Measurements from ENCODE around the gene ZBTB7C.

ZBTB7C gene

DNA sequence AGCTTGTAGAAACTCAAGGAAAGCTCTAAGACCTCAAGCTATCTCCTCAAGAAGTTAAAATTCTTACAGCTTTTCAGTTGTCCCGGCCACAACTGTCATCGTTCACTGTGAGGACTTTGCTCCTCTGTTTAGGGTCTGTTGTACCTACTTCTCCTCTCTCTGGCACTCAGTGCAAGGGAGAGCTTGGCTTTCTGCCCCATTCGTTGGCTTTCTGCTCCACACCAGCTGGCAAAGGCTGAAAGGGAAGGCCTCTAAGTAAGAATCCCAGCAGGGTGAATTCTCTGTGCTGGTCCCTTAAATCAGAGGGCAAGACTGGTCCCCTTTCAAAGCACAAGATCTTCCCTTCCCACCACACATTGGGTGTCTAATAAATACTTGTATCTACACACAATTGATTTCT, 17.3 kb downstream of the ZBTB7C start:
- no peak for DNase-seq (ENCODE audit: low read depth in 3 of 3)

DNA sequence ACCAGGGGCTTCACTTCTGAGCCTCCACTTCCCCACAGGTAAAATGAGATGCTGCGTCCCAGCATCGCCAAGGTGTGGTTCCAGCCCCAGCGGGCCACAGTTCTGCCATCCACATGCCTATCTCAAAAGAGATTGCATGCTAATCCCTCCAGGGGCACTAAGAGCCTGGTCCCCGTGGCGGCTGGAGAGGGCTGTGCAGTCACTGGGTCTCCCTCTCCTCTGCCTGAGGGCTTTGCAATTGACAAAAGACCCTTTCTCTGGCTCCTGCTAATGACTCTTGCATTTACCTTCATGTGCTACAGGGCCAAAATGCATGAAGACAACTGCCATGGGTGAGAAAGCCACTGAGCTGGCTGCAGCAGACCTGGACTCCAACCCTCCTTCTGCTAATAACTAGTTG, 18.5 kb downstream of the ZBTB7C start:
- no peak for DNase-seq (ENCODE audit: low read depth in 3 of 3)

DNA sequence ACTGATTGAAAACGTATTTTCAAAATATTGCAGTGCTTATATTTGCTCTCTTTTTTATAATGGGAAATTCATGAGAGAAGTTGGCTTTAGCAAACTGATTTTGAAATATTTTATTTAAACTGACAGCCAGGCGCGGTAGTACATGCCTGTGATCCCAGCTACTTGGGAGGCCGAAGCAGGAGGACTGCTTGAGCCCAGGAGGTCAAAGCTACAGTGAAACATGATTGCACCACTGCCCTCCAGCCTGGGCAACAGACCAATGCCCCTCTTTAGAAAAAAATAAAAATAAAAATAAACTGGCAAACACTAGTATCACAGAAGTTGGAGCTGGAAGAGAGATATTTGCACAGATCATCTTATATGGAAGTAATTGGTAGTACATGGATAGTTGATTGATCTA, 20.7 kb downstream of the ZBTB7C start:
- no peak for DNase-seq (ENCODE audit: low read depth in 3 of 3)

DNA sequence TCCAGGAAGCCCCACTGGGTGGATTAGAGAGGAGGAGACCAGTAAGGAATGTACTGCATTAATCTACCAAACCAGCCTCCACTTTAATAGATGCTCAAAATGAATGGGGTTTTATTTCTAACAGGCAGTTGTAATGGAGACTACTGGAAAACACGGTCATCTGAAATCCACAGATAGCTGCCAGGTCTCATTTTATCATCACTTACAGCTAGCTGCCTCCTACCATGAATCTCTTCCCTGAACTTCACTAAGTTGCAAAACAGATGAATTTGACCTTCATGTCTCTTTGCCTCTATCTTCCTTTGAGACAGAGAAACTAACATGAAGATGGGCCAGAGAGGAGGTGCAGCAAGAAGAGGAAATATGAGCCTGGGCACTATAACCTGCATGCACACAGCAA, 21.9 kb downstream of the ZBTB7C start:
- no peak for DNase-seq (ENCODE audit: low read depth in 3 of 3)

DNA sequence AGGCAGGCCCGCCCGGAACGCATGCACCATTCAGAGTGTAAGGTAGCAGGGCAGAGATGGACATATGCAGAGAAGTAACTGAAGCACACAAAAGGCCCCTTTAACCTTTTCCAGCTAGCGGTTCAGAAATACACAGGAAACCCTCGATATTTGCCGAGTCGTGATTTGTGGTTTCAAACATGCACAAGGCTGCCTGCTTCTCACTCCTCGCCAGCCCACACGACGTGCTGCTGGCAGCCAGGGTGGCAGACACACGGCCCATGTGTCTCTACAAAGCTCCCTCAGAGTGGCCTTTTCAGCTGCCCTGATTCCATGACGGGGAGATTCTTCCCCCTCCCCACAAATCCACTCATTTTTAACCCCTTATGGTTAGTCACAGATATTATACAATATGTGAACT, 23.6 kb downstream of the ZBTB7C start:
- DNase-seq (ENCODE audit: low read depth in 3 of 3), result no peak

DNA sequence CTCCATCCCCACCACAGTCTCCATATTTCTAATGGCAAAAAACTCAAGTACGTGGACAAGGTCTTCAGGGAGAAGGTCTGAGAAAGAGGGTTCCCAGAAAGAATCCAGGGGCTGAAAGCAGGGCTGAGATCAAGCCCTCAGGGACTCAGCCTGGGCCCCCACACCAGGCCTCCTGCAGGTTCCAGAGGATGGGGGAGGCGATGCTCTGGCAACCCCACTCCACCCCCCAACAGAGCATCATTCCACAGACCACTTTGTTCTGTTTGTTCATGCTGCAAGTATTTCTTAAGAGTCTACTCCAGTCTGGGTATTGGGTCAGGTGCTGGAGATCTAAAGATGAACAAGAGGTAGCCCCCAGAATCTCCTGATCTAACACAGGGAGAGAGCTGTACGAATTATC, 32.2 kb downstream of the ZBTB7C start:
- no peak for DNase-seq (ENCODE audit: low read depth in 3 of 3)

DNA sequence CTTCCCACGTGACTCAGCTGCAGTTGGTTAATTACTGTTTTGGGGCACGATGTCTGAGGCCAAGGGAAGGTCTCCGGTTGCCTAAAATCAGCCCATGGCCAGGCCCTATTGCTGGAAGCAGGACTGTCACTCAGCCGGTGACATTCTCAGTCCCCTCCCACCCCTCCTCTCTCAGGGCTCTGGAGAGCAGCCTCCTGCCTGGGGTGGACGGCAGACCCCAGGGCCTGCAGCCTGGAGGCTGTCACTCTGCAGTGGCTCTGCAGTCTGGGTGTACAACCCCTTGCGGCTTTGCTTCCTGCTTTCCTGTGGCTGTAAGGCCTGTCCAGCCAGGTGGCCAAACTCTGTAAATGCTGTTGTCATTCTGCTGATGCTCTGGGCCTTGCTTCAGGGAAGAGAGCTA, 32.8 kb downstream of the ZBTB7C start:
- DNase-seq (ENCODE audit: low read depth in 3 of 3), result no peak

DNA sequence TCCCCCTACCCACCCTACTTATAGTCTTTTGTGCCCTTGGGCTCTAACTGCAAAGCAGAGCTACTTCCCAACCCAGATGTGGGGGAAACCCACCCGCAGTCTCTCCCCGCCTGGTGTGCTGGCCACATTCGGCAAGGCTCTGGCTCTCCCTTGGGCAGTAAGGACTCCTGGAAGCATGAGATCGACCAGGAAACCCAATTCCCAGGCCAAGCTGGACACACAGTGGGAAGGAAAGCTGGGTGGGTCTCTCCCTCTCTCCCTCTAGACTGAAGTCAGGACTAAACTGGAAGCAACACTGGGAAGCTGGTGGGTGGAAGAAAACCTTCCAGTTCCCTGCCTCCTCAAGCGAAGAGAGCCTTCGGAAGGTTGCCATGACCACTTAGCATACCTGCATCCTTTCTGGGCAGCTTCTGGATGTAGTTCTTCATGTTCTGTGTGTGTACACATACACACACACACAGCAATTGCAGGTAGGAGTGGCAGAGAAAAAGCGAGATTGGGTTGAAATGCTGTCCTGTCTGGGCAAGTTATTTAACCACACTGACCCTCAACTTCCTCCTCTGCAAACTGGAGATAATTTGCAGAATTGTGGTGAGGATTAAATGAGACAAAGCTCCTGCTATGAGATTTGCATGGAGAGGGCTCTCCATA, 33.9 kb downstream of the ZBTB7C start:
- DNase-seq (ENCODE audit: low read depth in 3 of 3), result no peak

DNA sequence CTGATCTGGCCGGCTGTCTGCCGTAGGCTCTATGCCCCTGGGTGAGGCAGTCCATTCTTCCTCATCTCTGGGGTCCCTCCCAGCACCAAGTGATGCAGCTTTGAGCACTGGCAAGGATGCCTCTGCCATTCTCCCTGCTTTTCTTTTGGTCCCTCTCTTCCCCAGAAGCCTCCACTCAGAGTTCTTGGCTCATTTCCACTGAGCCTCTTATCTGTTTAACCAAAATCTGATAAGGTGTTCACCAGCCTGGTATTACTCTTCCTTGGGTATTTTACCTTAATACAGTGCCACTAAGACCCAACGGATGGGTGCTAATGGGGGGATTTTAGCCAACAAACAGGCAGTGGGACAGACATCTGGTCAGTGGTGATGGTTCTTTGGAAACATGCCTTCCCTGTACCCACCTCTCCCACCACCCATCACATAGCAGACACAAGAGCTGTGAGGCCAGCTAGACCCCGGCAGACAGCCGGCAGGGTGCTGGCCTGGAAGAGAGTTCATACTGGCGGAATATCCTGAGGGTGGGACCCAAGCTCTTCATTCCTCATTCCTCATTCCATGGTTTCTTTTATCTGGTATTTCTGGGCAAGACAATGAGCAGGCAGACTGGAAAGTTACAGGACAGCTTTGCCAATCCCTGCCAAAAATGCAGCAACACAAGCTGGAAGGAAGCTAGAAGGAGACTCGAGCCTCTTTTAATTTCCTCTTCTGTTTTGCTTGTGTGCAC, 34.6 kb downstream of the ZBTB7C start:
- no peak for DNase-seq (ENCODE audit: low read depth in 3 of 3)

DNA sequence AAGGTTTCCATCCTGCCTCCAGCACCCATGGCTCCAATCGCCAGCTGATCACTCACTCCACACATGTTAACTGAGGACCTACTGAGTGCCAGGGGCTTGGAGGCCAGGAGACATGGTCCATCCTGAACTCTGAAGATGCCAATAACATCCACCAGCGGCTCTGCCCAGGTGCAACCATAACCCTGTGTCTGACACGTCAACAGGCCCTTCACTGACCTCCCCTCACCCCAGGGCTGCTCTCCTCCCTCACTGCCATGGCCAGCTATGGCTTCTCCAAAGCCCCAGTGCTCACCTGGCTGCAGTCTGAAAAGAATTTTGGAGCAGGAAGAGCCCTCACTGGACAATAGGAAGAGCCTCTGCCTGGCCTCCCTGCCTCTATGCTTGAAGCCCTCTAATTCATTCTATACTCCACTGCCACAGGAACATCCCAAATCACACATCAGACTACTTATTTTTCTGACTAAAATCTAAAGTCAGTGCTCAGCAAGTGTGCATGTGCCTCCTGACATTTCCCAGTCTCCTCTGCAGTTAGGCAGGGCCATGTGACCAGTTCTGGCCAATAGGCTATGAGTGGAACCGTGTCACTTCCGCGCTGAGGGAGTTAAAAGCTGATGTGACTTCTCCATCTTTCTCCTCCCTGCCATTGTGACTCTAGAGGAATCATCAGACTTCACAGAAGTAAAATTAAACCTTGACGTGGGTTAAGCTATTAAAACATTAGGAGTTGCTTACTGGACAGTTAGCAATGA, 37.2 kb downstream of the ZBTB7C start:
- no peak for DNase-seq (ENCODE audit: low read depth in 3 of 3)

DNA sequence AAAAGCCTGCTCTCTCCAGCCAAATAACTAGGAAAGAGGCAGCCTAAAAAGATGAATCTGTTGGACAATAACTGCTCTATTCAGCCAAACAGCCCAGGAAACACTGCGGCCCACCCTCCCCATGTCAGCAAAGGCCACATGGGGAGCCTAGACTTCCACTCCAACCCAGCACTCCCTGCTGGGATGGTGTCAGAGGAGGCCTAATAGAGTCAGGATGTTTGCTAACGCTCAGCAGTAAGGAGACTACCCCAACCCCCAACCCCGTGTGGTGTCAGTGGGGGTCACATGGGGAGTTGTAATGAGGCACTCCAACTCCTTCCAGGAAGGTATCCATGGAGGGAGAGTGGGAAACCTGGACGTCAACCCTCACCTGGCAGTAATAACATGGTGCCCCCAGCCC, 41.6 kb downstream of the ZBTB7C start:
- no peak for DNase-seq (ENCODE audit: low read depth in 3 of 3)

DNA sequence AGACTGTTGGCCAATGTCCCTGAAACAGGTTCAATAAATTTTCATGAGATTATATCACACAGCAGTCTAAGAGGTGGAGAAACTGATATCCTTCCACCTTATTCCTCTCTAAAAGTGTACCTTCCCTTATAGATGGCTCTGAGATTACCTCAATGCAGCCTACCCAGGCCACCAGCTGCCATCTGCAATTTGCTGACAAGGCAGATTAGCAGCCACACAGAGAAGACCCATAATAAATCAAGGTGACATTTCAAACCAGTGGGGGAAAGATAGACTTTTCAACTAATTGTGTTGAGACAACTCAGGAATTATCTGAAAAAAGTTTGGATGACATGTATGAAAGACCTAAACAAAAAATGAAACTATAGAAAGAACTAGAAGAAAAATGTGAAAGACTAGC, 43.2 kb downstream of the ZBTB7C start:
- DNase-seq (ENCODE audit: low read depth in 3 of 3), result no peak

DNA sequence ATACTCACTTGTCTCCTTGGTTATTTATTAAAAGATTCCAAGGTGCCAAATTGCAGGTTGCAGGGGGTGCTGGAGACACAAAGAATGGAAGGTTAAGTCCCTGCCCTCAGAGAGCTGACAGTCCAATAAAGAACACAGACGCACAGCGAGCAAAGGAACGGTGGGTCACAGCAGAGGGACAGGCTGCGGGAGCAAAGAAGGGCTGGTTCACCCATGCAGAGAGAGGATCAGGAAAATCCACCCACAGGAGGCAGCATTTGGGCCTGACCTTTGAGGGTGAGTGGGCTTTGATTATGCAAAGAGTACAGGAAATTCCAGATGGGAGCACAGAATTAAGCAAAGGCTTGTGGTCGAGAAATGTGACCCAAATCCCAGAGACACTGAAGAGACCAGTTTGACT, 45.0 kb downstream of the ZBTB7C start:
- DNase-seq (ENCODE audit: low read depth in 3 of 3), result no peak

DNA sequence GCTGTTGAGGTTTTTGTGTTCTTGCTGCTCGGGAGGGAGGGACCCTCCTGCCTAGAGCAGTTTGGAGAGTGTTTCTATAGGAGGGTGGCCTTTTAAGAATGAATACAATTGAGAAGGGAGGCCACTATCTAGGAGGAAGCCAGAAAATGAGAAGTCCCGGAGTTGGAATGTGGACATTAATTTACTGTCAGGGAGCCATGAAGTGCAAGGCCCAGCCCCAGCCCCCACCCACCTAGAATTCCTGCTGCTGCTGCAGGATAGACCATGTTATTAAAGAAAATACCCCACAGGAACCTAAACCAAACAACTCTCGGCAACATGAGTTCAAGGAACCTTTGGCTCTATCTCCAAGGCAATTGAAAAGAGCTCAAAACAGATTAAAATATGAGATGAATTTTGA, 46.0 kb downstream of the ZBTB7C start:
- DNase-seq (ENCODE audit: low read depth in 3 of 3), result no peak

DNA sequence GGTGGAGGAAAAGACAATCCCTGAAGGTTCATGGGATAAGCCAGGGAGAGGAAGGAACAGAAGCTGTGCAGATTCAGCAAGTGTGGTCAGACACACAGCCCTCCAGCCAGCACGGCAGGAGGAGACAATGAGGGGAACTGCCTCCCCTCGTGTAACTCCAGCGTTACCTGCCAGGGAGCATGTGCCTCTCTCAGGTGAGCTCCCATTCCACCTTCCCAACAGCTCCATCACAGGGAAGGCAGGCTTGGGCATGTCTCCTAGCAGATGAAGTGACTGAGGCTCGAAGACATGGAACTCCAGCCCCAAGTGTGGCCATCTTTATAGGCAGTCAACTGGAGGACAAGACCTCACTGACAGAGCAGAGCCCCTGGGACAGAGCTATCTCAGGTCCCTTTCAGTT, 47.4 kb downstream of the ZBTB7C start:
- DNase-seq (ENCODE audit: low read depth in 3 of 3), result no peak

DNA sequence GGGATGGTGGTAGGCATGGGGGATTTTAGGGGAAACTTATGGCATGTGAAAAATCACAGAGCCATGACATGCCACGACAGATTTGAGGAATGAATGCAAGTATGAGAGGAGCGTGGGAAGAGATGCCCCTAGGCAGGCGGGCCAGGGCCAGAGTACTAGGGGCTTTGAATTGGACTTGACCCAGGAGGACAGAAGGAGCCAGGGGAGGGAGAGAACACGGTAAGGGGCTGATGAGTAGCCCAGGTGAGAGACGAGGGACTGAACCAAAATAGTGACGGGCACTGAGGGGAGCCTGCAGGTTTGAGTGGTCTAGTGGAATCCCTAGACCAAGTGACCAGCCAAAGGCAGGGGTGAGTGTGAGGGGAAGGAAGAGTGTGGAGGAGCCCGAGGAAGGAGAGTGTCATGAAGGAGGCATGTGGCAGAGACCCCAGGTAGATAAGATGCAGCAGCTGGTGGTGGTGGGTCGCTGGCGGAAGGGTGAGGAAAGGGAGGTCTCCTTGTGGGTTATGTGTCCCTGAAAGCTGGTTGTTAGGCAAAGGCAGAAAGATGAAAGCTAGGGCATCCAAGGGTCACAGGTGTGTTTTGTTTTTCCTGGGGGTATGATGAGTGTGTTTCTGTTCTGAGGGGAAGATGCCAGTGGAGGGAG, 48.7 kb downstream of the ZBTB7C start:
- DNase-seq (ENCODE audit: low read depth in 3 of 3), result no peak

DNA sequence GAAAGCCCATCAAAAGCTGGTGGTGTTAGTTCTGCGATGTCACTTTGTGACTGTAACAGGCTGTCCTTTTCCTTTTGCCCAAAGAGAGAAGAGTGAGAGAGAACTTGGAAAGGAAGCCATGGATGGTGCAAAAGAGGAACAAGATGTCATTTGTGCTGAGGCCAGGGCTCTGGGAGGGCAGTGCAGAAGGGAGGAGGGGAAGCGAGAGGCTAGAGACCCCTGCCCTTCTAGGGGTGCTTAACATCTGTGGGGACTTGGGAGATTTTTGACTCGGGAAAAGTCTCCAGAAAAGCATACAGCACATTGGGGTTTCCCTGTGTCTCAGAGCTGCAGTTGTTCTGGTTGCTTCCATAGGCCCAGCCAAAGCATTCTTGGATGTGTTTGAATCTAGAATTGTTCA, 49.6 kb downstream of the ZBTB7C start:
- no peak for DNase-seq (ENCODE audit: low read depth in 3 of 3)

DNA sequence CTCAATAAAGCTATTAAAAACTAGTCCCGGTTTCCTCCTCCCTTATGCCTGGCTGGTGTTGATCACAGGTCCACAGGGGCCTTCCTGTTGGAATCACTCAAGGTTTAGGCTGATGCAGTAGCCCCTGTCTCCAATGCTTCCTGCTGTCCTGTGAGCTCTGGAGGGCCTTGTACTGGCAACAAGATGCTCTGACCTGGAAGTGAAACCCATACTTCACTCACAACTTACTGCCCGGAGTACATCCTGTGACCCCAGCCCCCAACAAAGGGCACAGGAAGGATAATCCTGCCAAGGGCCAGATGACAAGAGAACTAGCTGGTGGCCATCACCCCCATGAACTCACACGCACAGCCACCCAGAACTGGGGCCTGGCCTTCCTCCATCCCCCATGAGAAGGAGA, 50.3 kb downstream of the ZBTB7C start:
- no peak for DNase-seq (ENCODE audit: low read depth in 3 of 3)

DNA sequence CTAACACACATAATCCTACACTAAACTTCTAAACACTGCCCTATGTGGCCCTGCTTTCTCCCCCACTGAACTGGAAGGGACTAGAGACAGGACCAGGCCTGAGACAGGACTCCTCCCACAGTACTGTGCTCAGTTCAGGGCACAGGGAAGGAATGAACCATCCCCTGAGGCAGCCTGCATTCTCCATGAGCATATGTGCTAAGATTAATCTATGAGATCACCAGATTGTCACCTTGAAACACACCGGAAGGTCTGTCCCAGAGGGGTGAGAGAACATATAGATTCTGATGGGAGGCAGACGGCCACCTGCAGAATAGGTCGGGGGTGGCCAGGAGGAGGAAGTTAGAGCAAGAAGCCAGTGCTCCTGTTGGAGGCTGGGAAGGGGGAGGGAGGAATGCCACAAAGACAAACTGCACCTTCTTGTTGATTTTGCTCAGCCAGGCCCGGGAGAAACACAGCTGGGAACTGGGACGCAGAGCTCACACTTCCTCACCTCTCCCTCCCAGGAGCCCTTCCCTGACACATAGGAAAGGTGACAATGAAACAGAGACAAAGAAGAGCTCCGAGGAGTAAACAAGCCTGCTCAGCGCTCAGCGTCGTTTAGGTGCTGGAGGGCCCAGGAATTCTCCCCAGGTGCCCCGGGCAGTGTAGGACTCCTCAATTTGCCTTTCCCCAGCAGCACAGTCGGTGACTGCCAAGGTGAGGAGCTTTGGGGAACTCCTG, 52.1 kb downstream of the ZBTB7C start:
- no peak for DNase-seq (ENCODE audit: low read depth in 3 of 3)

DNA sequence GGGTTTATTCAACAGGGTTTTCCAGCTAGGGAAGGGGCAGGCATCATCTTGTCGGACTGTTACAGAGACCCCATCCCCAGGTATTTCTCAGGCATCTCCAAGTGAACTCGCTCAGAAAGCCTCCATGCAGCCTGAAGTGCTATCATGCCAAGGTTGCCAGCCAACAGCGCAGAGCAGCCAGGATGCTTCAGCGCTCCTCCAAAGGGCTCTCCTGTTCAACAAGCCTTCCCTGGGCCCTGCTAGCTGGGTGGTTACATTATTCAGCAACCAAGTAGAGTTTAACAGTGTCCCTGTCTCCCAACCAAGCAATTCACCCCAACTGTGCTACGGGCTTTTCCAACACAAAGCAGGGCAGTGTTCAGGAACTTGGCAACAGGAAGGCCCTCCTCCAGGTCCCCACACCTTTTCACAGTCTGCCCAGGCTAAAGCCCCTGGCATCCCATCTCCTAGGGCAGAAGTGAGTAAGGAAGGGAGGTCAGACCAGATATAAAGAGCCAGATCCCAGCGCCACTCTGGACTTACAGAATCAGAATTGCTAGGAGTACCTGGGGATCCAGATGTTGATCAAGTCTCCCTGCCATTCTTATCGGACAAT, 52.9 kb downstream of the ZBTB7C start:
- DNase-seq (ENCODE audit: low read depth in 3 of 3), result no peak

DNA sequence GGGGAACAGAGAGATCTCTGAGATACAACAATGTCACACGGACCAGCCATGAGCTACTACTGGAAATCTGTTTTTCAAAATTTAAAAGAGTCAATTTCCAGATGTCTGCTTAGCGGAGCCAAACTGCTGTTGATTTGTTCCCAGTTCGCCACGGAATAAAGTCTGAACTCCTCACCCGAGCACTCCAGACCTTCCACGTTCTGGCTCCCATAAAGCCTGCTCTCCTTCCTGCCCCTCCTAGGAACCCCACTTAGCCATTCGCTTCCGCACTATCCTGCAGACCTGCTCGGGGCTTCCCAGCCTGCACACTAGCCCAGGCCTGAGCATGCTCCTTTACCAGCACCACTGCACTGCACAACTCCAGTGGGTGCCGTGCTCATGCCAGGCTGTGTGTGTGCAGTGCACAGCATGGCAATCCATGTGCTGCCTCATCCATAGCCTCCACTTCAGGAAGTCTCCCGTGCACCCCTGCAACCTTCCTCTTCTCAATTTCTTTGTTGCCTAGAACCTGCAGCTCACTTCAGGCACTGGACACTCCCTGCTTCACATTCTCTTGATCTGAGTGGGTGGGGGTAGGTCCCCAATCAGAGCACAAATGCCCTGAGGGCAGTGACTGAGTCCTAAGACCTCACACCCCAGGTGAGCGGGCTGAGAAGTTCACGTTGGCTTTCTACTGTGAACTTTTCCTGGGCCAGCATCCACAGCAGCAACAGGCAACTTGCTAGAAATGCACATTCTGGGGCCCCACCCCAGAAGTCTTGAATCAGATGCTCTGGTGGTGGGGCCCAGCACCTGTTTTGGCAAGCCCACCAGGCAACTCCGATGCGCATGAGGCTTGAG, 53.7 kb downstream of the ZBTB7C start:
- DNase-seq (ENCODE audit: low read depth in 3 of 3), result no peak

Measured in stimulated activated CD4-positive, alpha-beta T cell treated with anti-CD3 and anti-CD28 coated beads, TNF-alpha, amount 100 ng/mL, for 24 hours (primary cell).